Measurements from ENCODE around the gene KAZN. TPM values are rescaled to one million over a fixed set of nuclear protein-coding genes. Genes with fewer than 3 reads are reported as not detected.

KAZN gene
- polyA plus RNA-seq, 1 of the 3 experiments (the other 2 are of a cell fraction): 6.8 TPM

DNA sequence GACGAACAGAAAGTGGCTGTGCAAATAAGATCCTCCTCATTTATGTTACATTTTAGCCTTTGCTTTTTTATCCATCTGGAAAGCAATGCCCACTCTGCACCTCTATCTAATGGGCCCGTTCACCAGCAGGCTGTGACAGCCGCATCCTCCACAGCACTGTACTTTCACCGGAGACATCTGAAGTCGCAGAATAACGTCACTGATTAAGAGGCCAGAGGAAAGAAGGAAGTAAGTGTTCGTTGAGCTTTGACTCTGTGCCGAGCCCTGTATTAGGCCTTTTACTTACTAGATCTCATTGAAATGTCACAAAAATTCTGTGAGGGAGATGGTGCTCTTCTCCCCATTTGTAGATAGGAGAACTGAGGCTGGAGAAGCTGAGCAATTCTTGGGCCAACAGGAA is 62.3 kb downstream of the KAZN start:
- Histone ChIP-seq H3K4me1 (ENCODE audit: control insufficient read depth in 1 of 2, insufficient read depth in 2 of 2, low read depth in 1 of 2, low read length in 1 of 2) (peaks cover 3 to 13% of the 10 kb centered on the region in 2 experiments; a peak in 3 of 4 replicates), H3K36me3 (replicated peaks in 1 of 2; ENCODE audit: control insufficient read depth in 1 of 2, insufficient read depth in 2 of 2, low read length in 1 of 2) (no peaks in the 10 kb centered on the region), H3F3A (replicated peaks; ENCODE audit: insufficient read depth) (no peaks in the 10 kb centered on the region), H3K9me2 (no peaks in the 10 kb centered on the region), H3K9me3 (no peaks in the 10 kb centered on the region), H2AFZ (ENCODE audit: low read depth) (no peak overlapping the region), H3K27ac (ENCODE audit: low read depth in 2 of 2, low read length in 1 of 2) (no peak overlapping the region), H3K79me2 (ENCODE audit: insufficient read depth) (no peaks in the 10 kb centered on the region), H4K20me1 (ENCODE audit: insufficient read depth) (no peaks in the 10 kb centered on the region), H3K27me3 (ENCODE audit: insufficient read depth) (no peaks in the 10 kb centered on the region), H3K4me2 (no peak overlapping the region), H3K9ac (no peak overlapping the region), H3K4me3 (ENCODE audit: low read depth in 2 of 2, low read length in 1 of 2) (no peak overlapping the region)
- CTCF ChIA-PET: interaction anchor here (2.5 kb wide), 1 partner anchor 71 kb away, joined by 8 read pairs; no protein-coding TSS in a partner anchor
- DNase-seq: no peak
- WGBS (ENCODE audit: low lambda C conversion rate): 64% methylated on average over 8 of the region's 8 CpGs
- TF ChIP-seq TEAD4 (IDR thresholded peaks at IDR 0.05; ENCODE audit: borderline replicate concordance, insufficient read depth) (no peak), SIN3A (IDR thresholded peaks at IDR 0.05; ENCODE audit: borderline replicate concordance, low read depth, low read length) (no peak), IRF3 (IDR thresholded peaks at IDR 0.05; ENCODE audit: low read depth, low read length) (no peak), FOSL2 (IDR thresholded peaks at IDR 0.05; ENCODE audit: borderline replicate concordance, low read depth) (no peak), TAF1 (IDR thresholded peaks at IDR 0.05; ENCODE audit: borderline replicate concordance, low read depth, low read length) (no peak), ELF1 (IDR thresholded peaks at IDR 0.05) (no peak), GATA2 (CRISPR knock-in tag; IDR thresholded peaks at IDR 0.05) (no peak), YY1 (IDR thresholded peaks at IDR 0.05; ENCODE audit: low read depth) (no peak), MXI1 (IDR thresholded peaks at IDR 0.05; ENCODE audit: low read depth, low read length) (no peak), GABPA (IDR thresholded peaks at IDR 0.05; ENCODE audit: low read depth) (no peak), FOXJ3 (CRISPR knock-in tag; IDR thresholded peaks at IDR 0.05) (no peak), RAD21 (IDR thresholded peaks at IDR 0.05; ENCODE audit: low read length) (no peak), SMC3 (IDR thresholded peaks at IDR 0.05; ENCODE audit: low read depth, low read length) (no peak), RCOR1 (IDR thresholded peaks at IDR 0.05; ENCODE audit: low read length) (no peak), MEF2A (IDR thresholded peaks at IDR 0.05; ENCODE audit: borderline replicate concordance, low read depth) (no peak), NRF1 (IDR thresholded peaks at IDR 0.05; ENCODE audit: low read depth, low read length) (no peak)
- TF ChIP-seq, protein P1, sequence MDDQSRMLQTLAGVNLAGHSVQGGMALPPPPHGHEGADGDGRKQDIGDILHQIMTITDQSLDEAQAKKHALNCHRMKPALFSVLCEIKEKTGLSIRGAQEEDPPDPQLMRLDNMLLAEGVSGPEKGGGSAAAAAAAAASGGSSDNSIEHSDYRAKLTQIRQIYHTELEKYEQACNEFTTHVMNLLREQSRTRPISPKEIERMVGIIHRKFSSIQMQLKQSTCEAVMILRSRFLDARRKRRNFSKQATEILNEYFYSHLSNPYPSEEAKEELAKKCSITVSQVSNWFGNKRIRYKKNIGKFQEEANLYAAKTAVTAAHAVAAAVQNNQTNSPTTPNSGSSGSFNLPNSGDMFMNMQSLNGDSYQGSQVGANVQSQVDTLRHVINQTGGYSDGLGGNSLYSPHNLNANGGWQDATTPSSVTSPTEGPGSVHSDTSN (IDR thresholded peaks at IDR 0.05): no peak
- TF ChIP-seq, protein P2, sequence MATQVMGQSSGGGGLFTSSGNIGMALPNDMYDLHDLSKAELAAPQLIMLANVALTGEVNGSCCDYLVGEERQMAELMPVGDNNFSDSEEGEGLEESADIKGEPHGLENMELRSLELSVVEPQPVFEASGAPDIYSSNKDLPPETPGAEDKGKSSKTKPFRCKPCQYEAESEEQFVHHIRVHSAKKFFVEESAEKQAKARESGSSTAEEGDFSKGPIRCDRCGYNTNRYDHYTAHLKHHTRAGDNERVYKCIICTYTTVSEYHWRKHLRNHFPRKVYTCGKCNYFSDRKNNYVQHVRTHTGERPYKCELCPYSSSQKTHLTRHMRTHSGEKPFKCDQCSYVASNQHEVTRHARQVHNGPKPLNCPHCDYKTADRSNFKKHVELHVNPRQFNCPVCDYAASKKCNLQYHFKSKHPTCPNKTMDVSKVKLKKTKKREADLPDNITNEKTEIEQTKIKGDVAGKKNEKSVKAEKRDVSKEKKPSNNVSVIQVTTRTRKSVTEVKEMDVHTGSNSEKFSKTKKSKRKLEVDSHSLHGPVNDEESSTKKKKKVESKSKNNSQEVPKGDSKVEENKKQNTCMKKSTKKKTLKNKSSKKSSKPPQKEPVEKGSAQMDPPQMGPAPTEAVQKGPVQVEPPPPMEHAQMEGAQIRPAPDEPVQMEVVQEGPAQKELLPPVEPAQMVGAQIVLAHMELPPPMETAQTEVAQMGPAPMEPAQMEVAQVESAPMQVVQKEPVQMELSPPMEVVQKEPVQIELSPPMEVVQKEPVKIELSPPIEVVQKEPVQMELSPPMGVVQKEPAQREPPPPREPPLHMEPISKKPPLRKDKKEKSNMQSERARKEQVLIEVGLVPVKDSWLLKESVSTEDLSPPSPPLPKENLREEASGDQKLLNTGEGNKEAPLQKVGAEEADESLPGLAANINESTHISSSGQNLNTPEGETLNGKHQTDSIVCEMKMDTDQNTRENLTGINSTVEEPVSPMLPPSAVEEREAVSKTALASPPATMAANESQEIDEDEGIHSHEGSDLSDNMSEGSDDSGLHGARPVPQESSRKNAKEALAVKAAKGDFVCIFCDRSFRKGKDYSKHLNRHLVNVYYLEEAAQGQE (IDR thresholded peaks at IDR 0.05; ENCODE audit: low read depth, low read length): no peak
- POLR2A ChIA-PET: no interaction called here
